ENCODE measurements around the gene PSMB7. TPM values are rescaled to one million over a fixed set of nuclear protein-coding genes. Genes with fewer than 3 reads are reported as not detected.

The PSMB7 gene
- total RNA-seq, 1 donor from 2014 or later, result 142 TPM

DNA sequence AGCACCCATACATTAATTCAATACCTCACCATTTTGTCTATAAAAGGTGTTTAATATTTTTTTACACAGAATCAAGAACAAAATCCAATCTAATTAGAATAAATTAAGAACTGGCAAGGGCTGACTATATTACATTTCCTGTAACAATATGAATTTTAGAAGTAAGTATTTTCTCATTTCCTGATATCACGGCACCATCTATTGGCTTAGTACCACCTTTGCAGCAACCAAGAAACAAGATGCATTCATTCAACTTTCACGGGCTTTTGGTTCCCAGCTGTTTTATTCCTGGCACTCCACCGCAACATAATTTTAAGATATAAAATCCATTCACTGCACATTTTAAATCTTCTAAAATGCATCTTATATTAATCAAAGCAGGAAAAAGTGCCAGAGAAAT lies 20.6 kb downstream of the PSMB7 start:
- TF ChIP-seq, protein P1, sequence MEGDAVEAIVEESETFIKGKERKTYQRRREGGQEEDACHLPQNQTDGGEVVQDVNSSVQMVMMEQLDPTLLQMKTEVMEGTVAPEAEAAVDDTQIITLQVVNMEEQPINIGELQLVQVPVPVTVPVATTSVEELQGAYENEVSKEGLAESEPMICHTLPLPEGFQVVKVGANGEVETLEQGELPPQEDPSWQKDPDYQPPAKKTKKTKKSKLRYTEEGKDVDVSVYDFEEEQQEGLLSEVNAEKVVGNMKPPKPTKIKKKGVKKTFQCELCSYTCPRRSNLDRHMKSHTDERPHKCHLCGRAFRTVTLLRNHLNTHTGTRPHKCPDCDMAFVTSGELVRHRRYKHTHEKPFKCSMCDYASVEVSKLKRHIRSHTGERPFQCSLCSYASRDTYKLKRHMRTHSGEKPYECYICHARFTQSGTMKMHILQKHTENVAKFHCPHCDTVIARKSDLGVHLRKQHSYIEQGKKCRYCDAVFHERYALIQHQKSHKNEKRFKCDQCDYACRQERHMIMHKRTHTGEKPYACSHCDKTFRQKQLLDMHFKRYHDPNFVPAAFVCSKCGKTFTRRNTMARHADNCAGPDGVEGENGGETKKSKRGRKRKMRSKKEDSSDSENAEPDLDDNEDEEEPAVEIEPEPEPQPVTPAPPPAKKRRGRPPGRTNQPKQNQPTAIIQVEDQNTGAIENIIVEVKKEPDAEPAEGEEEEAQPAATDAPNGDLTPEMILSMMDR (IDR thresholded peaks at IDR 0.05; ENCODE audit: unreplicated experiment), result no peak
- Mint-ChIP-seq H3K36me3 (peaks cover 3% of the 10 kb centered on the region), H3K9me3 (no peaks in the 10 kb centered on the region), H3K4me1 (peaks cover 14% of the 10 kb centered on the region), H3K27me3 (ENCODE audit: low read depth) (no peaks in the 10 kb centered on the region), H3K27ac (no peak overlapping the region), H3K4me3 (no peak overlapping the region)
- DNase-seq (ENCODE audit: low spot score in 2 of 2, unreplicated experiment in 2 of 2), result no peak

GRCh38 chr9:124394167-124394566 lies 21.1 kb downstream of the PSMB7 start:
- Mint-ChIP-seq H3K27me3 (ENCODE audit: low read depth) (no peaks in the 10 kb centered on the region), H3K36me3 (peaks cover 3% of the 10 kb centered on the region), H3K9me3 (no peaks in the 10 kb centered on the region), H3K4me3 (no peak overlapping the region), H3K27ac (no peak overlapping the region), H3K4me1 (peaks cover 13% of the 10 kb centered on the region)
- DNase-seq (ENCODE audit: low spot score in 2 of 2, unreplicated experiment in 2 of 2), result no peak
- TF ChIP-seq, protein P1 (IDR thresholded peaks at IDR 0.05; ENCODE audit: unreplicated experiment), result no peak

GRCh38 chr9:124392871-124393460 lies 22.3 kb downstream of the PSMB7 start:
- H3K27ac Mint-ChIP-seq, result no peak overlapping the region
- H3K36me3 Mint-ChIP-seq, result peaks cover 3% of the 10 kb centered on the region
- H3K9me3 Mint-ChIP-seq, result no peaks in the 10 kb centered on the region
- peaks cover 13% of the 10 kb centered on the region for H3K4me1 Mint-ChIP-seq
- H3K4me3 Mint-ChIP-seq, result no peak overlapping the region
- no peak for DNase-seq (ENCODE audit: low spot score in 2 of 2, unreplicated experiment in 2 of 2)
- no peaks in the 10 kb centered on the region for H3K27me3 Mint-ChIP-seq (ENCODE audit: low read depth)
- TF ChIP-seq, protein P1 (IDR thresholded peaks at IDR 0.05; ENCODE audit: unreplicated experiment), result no peak

- DNase-seq (ENCODE audit: low spot score in 2 of 2, unreplicated experiment in 2 of 2), result no peak
- Mint-ChIP-seq H3K27ac (no peak overlapping the region), H3K27me3 (ENCODE audit: low read depth) (no peaks in the 10 kb centered on the region), H3K9me3 (no peaks in the 10 kb centered on the region), H3K36me3 (peaks cover 3% of the 10 kb centered on the region), H3K4me1 (peaks cover 13% of the 10 kb centered on the region), H3K4me3 (no peak overlapping the region)
- TF ChIP-seq, protein P1 (IDR thresholded peaks at IDR 0.05; ENCODE audit: unreplicated experiment), result no peak
These were observed 22.9 kb downstream of the PSMB7 start for GRCh38 chr9:124392254-124392870.

DNA sequence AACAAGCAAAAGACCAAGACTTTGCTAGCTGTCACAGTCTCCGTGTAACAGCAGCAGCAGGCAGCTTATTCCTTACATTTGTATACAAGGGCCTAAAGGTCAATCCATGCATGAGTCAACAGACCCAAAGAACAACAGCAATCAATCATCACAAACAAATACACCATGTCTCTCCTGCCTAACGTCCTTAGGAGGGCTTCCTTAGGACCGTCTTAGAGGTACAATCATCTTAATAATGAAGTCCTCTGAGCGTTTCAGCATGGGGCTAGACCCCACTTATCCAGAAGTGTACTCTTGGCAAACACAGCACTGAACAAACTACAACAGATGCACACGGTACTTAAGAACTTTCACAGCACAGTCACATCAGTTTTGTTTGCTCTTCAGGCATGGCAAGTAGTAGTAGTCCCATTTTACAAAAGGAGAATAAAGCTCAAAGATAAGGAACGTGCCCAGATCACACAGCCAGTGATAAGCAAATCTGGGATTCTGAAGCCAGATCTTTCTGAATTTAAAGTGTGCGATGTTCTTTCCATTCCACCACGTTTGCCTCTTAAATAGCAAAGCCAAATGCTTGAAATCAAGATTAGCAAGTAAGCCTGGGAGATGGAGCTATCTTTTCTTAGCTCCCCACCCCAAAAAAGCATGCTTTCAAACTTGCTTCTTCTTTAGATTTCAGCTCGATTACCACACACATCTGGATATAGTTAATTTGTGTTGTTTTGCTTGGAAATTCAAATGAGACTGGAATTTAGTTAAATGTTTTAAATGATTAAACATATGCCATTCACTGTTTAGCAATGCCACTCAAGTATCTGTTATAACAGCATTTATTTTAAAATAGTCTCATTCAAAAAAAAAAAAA lies 24.2 kb downstream of the PSMB7 start:
- TF ChIP-seq, protein P1 (IDR thresholded peaks at IDR 0.05; ENCODE audit: unreplicated experiment), result no peak
- no peak overlapping the region for H3K27ac Mint-ChIP-seq
- no peak overlapping the region for H3K4me3 Mint-ChIP-seq
- peaks cover 13% of the 10 kb centered on the region for H3K4me1 Mint-ChIP-seq
- DNase-seq (ENCODE audit: low spot score in 2 of 2, unreplicated experiment in 2 of 2), result no peak
- no peaks in the 10 kb centered on the region for H3K27me3 Mint-ChIP-seq (ENCODE audit: low read depth)
- no peaks in the 10 kb centered on the region for H3K9me3 Mint-ChIP-seq
- peaks cover 3% of the 10 kb centered on the region for H3K36me3 Mint-ChIP-seq
